ENCODE data around the gene TNFSF13. TPM values are rescaled to one million over a fixed set of nuclear protein-coding genes. Genes with fewer than 3 reads are reported as not detected.
"Not testable (repeated sequence)": the region's sequence is repeated elsewhere in the genome, so short reads cannot be mapped to it uniquely, and the experiment has no call there.

The TNFSF13 gene
- polyA plus RNA-seq, 3 donors: 19.3 to 42.6 (median 26.5) TPM

DNA sequence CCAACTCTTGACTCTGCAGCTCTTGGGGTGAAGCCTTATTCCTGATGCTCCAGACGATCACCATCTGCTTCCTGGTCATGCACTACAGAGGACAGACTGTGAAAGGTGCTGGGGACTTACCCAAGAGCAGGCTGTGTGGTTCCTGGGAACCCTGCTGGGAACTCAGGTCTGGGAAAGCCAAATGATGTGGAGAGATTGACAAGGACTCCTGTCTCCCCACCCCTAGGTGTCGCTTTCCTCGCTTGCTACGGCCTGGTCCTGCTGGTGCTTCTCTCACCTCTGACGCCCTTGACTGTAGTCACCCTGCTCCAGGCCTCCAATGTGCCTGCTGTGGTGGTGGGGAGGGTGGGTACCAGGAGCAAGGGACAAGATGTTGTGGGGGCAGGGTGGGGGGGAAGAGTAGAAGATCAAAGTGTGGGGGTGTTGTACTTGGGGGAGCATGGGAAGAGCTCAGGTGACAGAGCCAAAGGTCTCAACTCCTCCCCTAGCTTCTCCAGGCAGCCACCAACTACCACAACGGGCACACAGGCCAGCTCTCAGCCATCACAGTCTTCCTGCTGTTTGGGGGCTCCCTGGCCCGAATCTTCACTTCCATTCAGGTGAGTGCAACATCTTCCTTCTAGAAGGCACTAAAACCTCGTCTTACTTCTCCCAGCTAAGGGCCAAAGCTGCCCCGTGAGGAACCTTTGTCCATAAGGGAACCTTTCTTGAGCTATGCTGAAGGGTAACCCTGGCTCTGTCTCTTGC lies 28.3 kb downstream of the TNFSF13 start:
- no peak overlapping the region for H3K27ac ChIP-seq (ENCODE audit: low read depth, low read length)
- 46 to 76% (median 75%) methylated on average over 9 of the region's 9 CpGs for WGBS, 3 donors

DNA sequence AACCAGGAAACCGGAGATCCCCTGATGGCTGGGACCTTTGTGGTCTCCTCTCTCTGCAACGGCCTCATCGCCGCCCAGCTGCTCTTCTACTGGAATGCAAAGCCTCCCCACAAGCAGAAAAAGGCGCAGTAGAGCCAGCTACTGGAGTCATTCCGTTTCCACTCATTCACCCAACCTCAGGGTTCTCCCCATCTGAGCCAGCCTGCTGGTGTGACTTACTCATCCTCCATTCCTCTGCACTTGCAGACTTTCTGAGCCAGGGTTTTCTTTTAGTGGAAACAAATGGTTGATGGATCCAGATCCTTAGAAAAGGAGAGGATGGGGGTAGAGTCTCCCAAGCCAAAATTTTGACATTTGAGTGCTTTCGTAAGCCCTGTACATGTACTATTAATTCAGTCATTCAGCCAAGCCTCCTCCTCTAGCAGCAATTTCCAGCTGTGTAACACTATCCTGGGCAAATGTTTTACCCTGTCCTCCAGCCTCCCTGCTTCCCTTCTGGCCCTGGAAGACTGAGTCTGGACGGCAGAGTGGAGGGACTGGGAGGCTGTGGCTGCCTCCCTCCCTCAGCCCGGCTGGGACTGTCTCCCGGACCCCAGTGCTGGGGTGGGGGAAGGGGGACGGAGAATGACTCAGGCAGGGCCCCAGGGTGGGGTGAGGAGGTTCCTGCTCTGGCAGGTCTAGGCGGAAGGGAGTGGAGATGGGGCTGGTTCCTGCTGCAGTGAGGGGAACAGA lies 29.0 kb downstream of the TNFSF13 start:
- 57 to 78% (median 59%) methylated on average over 12 of the region's 12 CpGs for whole genome bisulfite sequencing, 3 donors
- H3K27ac ChIP-seq (ENCODE audit: low read depth, low read length): no peak overlapping the region

DNA sequence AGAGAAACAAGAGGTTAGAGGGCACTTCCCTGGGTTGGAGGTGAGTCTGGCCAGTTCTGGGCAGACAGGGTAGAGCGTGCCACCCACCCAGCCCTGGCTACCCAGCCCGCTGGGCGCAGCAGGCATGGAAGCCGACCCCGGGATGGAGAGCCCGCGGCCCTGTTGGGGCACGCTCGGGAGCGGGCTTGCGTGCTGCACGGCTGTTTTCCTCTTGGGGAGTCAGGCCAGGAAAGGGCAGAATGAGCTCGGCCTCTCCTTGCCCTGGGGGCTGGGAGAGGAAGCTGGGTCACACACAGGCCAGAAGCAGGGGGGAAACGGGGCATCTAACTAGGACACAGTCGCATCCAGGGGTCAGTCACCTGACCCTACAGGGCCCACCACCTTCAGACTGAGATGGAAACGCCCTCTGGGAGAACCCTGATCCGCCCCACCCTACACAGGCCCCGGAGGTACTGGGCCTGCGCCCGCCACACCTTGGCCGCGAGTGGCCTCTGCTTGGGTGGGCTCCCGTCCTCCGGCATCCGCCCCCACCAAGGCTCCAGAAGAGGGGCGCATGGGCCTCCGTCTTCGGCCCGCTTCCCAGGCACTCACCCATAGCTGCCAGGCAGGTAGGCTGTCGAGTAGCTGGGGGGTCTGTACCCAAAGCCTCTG lies 30.1 kb downstream of the TNFSF13 start:
- no peak overlapping the region for H3K27ac ChIP-seq (ENCODE audit: low read depth, low read length)
- WGBS, 3 donors: 65 to 76% (median 65%) methylated on average over 25 to 30 of the region's 30 CpGs

GRCh38 chr17:7589204-7589868 lies 30.8 kb downstream of the TNFSF13 start:
- 16 to 24% (median 17%) methylated on average over 52 to 56 of the region's 56 CpGs for WGBS, 3 donors
- H3K27ac ChIP-seq (ENCODE audit: low read depth, low read length): no peak overlapping the region

- no peak within 1 kb of the TSS for H3K27ac ChIP-seq (ENCODE audit: low read depth, low read length)
- 67 to 69% (median 68%) methylated on average over 24 of the region's 24 CpGs for WGBS, 3 donors
These were observed 31.5 kb downstream of the TNFSF13 start, which contains the start of gene SOX15 for GRCh38 chr17:7589891-7590691. Gene SOX15, minus strand, starts transcription at chr17:7590094. Its CDS starts 418 bp downstream, at chr17:7589676.

DNA sequence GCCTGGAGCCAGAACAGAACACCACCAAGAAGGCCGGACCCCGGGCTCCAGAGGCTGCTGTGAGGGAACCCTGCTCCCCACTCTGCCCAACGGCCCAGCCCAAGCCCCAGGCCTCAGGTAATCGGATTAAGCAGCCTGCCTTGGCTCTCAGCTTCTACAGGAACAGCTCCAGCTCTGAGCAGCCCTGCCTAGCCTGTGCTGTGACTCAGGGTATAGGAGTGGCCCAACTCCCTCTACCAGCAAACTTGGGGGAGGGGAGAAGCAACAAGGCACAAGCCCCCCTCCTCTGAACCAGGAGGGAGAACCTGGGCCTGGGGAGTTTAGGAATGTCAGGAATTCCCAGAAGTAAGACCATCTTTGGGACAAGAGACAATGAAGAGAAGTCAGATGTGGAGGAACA lies 32.2 kb downstream of the TNFSF13 start:
- 78 to 80% (median 79%) methylated on average over 4 of the region's 4 CpGs for WGBS, 3 donors
- no peak overlapping the region for H3K27ac ChIP-seq (ENCODE audit: low read depth, low read length)

- H3K27ac ChIP-seq (ENCODE audit: low read depth, low read length): no peak overlapping the region
- WGBS, 3 donors: 89 to 95% (median 94%) methylated on average over 4 to 5 of the region's 5 CpGs
These were observed 33.0 kb downstream of the TNFSF13 start for GRCh38 chr17:7591596-7591995.

GRCh38 chr17:7592422-7593021 lies 34.0 kb downstream of the TNFSF13 start:
- no peak overlapping the region for H3K27ac ChIP-seq (ENCODE audit: low read depth, low read length)
- 91 to 93% (median 92%) methylated on average over 23 of the region's 23 CpGs for WGBS, 3 donors

- no peak overlapping the region for H3K27ac ChIP-seq (ENCODE audit: low read depth, low read length)
- 75 to 85% (median 85%) methylated on average over 12 of the region's 12 CpGs for WGBS, 3 donors
These were observed 34.7 kb downstream of the TNFSF13 start for GRCh38 chr17:7593296-7593695.

- not testable (repeated sequence) for H3K27ac ChIP-seq (ENCODE audit: low read depth, low read length)
- 61 to 81% (median 74%) methylated on average over 5 of the region's 5 CpGs for WGBS, 3 donors
These were observed 39.0 kb downstream of the TNFSF13 start for GRCh38 chr17:7597561-7597960.

DNA sequence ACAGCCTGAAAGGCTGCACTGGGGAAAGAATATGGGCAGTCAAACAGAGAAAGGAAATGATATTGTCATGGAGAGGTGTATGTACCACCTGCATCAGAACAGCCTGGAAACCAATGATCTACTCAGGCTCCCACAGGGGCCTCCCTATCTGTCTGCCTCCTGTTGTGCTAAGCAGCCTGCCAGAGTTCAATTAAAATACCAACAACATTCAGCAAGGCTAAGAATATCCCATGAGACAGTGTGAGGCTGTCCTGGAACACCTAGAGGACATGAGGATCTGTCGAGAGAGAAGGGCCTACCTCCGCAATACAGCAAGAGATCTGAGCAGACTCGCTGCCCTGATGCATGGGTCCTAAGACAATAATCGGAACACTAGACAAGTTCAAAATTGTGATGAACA lies 47.7 kb downstream of the TNFSF13 start:
- WGBS, 3 donors: 96 to 98% (median 97%) methylated on average over 4 of the region's 4 CpGs

DNA sequence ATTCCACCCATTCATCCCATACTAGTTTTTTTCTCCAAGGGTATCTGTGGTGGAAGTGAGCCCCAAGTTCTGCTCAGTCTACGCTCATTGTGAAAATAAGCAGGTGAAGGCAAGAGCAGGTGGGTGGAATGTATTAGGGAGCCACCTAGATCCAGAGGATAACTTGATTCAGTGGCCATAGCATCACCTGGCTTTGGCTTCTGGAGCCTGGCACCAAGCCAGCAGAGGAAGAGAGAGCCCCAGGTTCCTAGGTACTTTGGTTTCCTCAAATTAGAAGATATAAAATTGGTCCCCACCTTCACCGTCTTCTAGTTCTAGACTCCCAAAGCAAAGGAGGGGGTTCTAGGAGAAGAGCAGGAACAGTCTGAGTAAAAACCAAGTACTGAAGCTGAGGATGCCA lies 52.1 kb downstream of the TNFSF13 start:
- no peak overlapping the region for H3K27ac ChIP-seq (ENCODE audit: low read depth, low read length)
- WGBS, 3 donors: 97 to 100% (median 99%) methylated on average over 2 of the region's 2 CpGs

More for the DNA sequence above, 47.7 kb downstream of the TNFSF13 start:
- no peak overlapping the region for H3K27ac ChIP-seq (ENCODE audit: low read depth, low read length)

Other genes starting within 250 kb of the TNFSF13 start
- 10 to 100 TPM; 40.1 to 55.5 (median 47.5) TPM for gene GPS2, start 243.4 kb upstream of the TNFSF13 start, polyA plus RNA-seq
- gene NEURL4, start 229.4 kb upstream of the TNFSF13 start, polyA plus RNA-seq: 10 to 100 TPM; 11.8 to 25.2 (median 17.9) TPM
- 10 to 100 TPM in 1 of 3 donors, 1 to 10 TPM in 2; 4.0 to 12.7 (median 5.2) TPM for gene ACAP1, start 222.2 kb upstream of the TNFSF13 start, polyA plus RNA-seq
- 10 to 100 TPM in 1 of 3 donors, 1 to 10 TPM in 2; 6.3 to 11.2 (median 9.9) TPM for gene KCTD11, start 206.6 kb upstream of the TNFSF13 start, polyA plus RNA-seq
- not detected for gene TMEM95, start 203.6 kb upstream of the TNFSF13 start, polyA plus RNA-seq
- 1 to 10 TPM; 2.1 to 8.0 (median 5.5) TPM for gene TNK1, start 177.7 kb upstream of the TNFSF13 start, polyA plus RNA-seq
- 10 to 100 TPM; 15.1 to 48.2 (median 42.3) TPM for gene PLSCR3, start 164.2 kb upstream of the TNFSF13 start, polyA plus RNA-seq
- gene TMEM256, start 154.7 kb upstream of the TNFSF13 start, polyA plus RNA-seq: 100 to 1,000 TPM in 2 of 3 donors, 10 to 100 TPM in 1; 86.0 to 252 (median 173) TPM
- 10 to 100 TPM in 2 of 3 donors, 1 to 10 TPM in 1; 2.9 to 11.4 (median 10.5) TPM for gene NLGN2, start 150.9 kb upstream of the TNFSF13 start, polyA plus RNA-seq
- not detected for gene SPEM1, start 138.4 kb upstream of the TNFSF13 start, polyA plus RNA-seq
- not detected for gene SPEM2, start 133.1 kb upstream of the TNFSF13 start, polyA plus RNA-seq
- not detected for gene SPEM3, start 129.9 kb upstream of the TNFSF13 start, polyA plus RNA-seq
- 1 to 10 TPM in 2 of 3 donors, under 1 TPM in 1; 0.79 to 5.2 (median 1.9) TPM for gene TMEM102, start 123.3 kb upstream of the TNFSF13 start, polyA plus RNA-seq
- gene FGF11, start 119.2 kb upstream of the TNFSF13 start, polyA plus RNA-seq: 1 to 10 TPM in 1 of 3 donors, under 1 TPM in 2; 0.28 to 4.6 (median 0.86) TPM
- gene CHRNB1, start 113.7 kb upstream of the TNFSF13 start, polyA plus RNA-seq: 10 to 100 TPM in 2 of 3 donors, 1 to 10 TPM in 1; 5.0 to 14.2 (median 12.7) TPM
- gene ZBTB4, start 79.1 kb upstream of the TNFSF13 start, polyA plus RNA-seq: 10 to 100 TPM; 17.4 to 45.0 (median 32.9) TPM
- not detected for gene SLC35G6, start 77.3 kb upstream of the TNFSF13 start, polyA plus RNA-seq
- gene POLR2A, start 74.4 kb upstream of the TNFSF13 start, polyA plus RNA-seq: 10 to 100 TPM; 20.9 to 35.4 (median 24.6) TPM
- gene TNFSF12, start 9.7 kb upstream of the TNFSF13 start, polyA plus RNA-seq: 100 to 1,000 TPM in 1 of 3 donors, 10 to 100 TPM in 2; 19.6 to 100 (median 49.9) TPM
- gene SENP3, start 3.2 kb downstream of the TNFSF13 start, polyA plus RNA-seq: 10 to 100 TPM; 25.1 to 52.1 (median 43.0) TPM
- gene CD68, start 20.9 kb downstream of the TNFSF13 start, polyA plus RNA-seq: 100 to 1,000 TPM in 1 of 3 donors, 10 to 100 TPM in 2; 19.4 to 111 (median 99.0) TPM
- 10 to 100 TPM; 31.7 to 72.2 (median 50.2) TPM for gene MPDU1, start 25.1 kb downstream of the TNFSF13 start, polyA plus RNA-seq
- gene SOX15, start 31.3 kb downstream of the TNFSF13 start, polyA plus RNA-seq: 1 to 10 TPM in 1 of 3 donors, under 1 TPM in 2; 0.21 to 2.7 (median 0.46) TPM
- 10 to 100 TPM; 14.7 to 29.9 (median 23.3) TPM for gene FXR2, start 56.1 kb downstream of the TNFSF13 start, polyA plus RNA-seq
- 100 to 1,000 TPM in 2 of 3 donors, 10 to 100 TPM in 1; 93.7 to 142 (median 130) TPM for gene SAT2, start 69.1 kb downstream of the TNFSF13 start, polyA plus RNA-seq
- gene SHBG, start 71.4 kb downstream of the TNFSF13 start, polyA plus RNA-seq: under 1 TPM; 0.32 to 0.67 (median 0.45) TPM
- 1 to 10 TPM in 2 of 3 donors, under 1 TPM in 1; 0.51 to 2.2 (median 1.5) TPM for gene ATP1B2, start 92.2 kb downstream of the TNFSF13 start, polyA plus RNA-seq
- 10 to 100 TPM; 13.5 to 17.8 (median 16.6) TPM for gene TP53, start 128.7 kb downstream of the TNFSF13 start, polyA plus RNA-seq
- gene WRAP53, start 129.7 kb downstream of the TNFSF13 start, polyA plus RNA-seq: 1 to 10 TPM; 2.8 to 5.6 (median 5.0) TPM
- gene EFNB3, start 146.5 kb downstream of the TNFSF13 start, polyA plus RNA-seq: 1 to 10 TPM in 1 of 3 donors, under 1 TPM in 2; 0.54 to 1.1 (median 0.89) TPM
- under 1 TPM; 0.03 to 0.79 (median 0.19) TPM for gene DNAH2, start 159.0 kb downstream of the TNFSF13 start, polyA plus RNA-seq